HFFc6 (cell line): ENCODE data around the gene EPB42. TPM values are rescaled to one million over a fixed set of nuclear protein-coding genes. Genes with fewer than 3 reads are reported as not detected.
"Not testable (repeated sequence)": the region's sequence is repeated elsewhere in the genome, so short reads cannot be mapped to it uniquely, and the experiment has no call there.

ENCODE experiments used
- DNase-seq: peaks from one replicate; pipeline ENCODE4 v3.0.0-alpha.2; 2018
- H3K27ac Mint-ChIP-seq: 2 replicates; pipeline ENCODE4 v1.8.0; 2020; ENCODE audit warnings: mild to moderate bottlenecking, mixed read lengths
- H3K27me3 Mint-ChIP-seq: 2 replicates; pipeline ENCODE4 v1.8.0; 2021; ENCODE audit warnings: mild to moderate bottlenecking, moderate library complexity, mixed read lengths; ENCODE audit not compliant: insufficient read depth
- H3K36me3 Mint-ChIP-seq: 2 replicates; pipeline ENCODE4 v1.8.0; 2021; ENCODE audit warnings: low read depth, mixed read lengths
- H3K4me1 Mint-ChIP-seq: 2 replicates; pipeline ENCODE4 v1.8.0; 2020; ENCODE audit warnings: low read depth, mixed read lengths
- H3K4me3 Mint-ChIP-seq: 2 replicates; pipeline ENCODE4 v1.8.0; 2020; ENCODE audit warnings: mild to moderate bottlenecking, moderate library complexity, mixed read lengths
- H3K9me3 Mint-ChIP-seq: 2 replicates; pipeline ENCODE4 v1.8.0; 2020; ENCODE audit warnings: mild to moderate bottlenecking, mixed read lengths
- total RNA-seq, 6 experiments: library from RNA; stranded (reverse); fragmentation: NEBNext Ultra II Directional; extraction: Animal tissue kit (Norgen Biotek cat#: 25700); gene quantifications; 2 replicates in 1 of 6; 3 replicates in 5 of 6; pipeline ENCODE4 v1.2.3, GENCODE V29; 2021
- TF ChIP-seq, protein P1 (sequence below): fragments of 200-600 bp; sonication (generic); IDR thresholded peaks from 2 replicates; pipeline ENCODE4 v1.5.0; 2021; ENCODE audit warnings: antibody characterized with exemption, mild to moderate bottlenecking

Gene EPB42
- total RNA-seq, 6 experiments from 2014 or later, result not detected

DNA sequence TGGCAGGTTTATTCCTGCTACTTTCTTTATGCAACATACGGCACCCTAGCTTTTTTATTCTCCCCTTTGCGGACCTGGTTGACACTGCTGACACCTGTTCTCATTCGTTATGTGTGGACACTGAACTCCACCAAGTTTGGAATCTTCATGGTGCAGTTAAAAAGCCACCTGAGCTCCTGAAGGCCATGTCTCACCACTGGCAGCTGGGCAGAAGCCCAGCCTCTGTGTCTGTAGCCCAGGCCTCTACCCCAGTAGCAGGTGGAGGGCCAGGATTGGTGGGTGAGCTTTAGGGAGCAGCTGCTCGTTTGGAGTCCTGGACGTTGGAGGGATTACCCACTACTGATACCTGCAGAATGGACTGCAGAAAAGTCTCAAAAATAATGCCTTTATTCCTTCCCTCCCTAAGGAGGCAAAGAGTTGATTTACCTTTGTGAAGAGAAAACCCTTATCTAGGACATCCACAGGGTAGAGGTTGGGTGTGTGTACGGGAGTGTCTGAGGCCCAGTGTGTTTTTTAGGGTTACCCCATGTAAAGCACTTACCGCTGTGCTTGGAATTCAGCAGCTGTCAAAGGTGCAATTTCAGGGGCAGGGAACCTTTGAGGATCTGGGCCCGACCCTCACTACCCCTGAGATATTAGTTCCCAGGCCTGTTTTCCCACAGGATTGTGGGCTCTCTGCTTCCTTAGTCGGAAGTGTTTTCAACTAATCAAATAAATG lies 36.3 kb downstream of the EPB42 start:
- Mint-ChIP-seq H3K27me3 (no peaks in the 10 kb centered on the region), H3K27ac (peak overlapping the region; percentile 82), H3K4me3 (peak overlapping the region; percentile 96), H3K4me1 (peaks cover 27% of the 10 kb centered on the region), H3K9me3 (no peaks in the 10 kb centered on the region), H3K36me3 (no peaks in the 10 kb centered on the region)
- DNase-seq, result no peak
- TF ChIP-seq, protein P1, sequence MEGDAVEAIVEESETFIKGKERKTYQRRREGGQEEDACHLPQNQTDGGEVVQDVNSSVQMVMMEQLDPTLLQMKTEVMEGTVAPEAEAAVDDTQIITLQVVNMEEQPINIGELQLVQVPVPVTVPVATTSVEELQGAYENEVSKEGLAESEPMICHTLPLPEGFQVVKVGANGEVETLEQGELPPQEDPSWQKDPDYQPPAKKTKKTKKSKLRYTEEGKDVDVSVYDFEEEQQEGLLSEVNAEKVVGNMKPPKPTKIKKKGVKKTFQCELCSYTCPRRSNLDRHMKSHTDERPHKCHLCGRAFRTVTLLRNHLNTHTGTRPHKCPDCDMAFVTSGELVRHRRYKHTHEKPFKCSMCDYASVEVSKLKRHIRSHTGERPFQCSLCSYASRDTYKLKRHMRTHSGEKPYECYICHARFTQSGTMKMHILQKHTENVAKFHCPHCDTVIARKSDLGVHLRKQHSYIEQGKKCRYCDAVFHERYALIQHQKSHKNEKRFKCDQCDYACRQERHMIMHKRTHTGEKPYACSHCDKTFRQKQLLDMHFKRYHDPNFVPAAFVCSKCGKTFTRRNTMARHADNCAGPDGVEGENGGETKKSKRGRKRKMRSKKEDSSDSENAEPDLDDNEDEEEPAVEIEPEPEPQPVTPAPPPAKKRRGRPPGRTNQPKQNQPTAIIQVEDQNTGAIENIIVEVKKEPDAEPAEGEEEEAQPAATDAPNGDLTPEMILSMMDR, result no peak

DNA sequence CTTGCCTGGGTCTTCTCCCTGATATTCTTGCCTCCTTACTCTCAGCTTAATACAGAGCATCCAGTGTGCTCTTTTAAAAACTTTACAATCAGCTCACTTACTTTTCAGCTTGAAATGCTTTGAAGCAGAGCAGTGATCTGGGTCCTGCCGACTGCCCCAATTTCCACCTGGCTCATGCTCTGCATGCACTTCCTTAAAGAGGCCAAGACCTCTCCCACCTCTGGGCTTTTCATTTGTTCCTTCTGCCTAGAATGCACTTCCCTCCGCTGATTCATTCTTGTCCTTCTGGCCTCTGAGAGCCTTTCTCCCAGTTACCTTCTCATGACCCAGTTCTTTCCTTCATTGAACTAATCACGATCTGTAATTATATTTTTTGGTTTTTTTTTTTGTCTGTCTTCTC lies 37.5 kb downstream of the EPB42 start:
- TF ChIP-seq, protein P1, result no peak
- Mint-ChIP-seq H3K36me3 (no peaks in the 10 kb centered on the region; the same call in 1 of the 2 replicates), H3K4me1 (peaks cover 27% of the 10 kb centered on the region), H3K27me3 (no peaks in the 10 kb centered on the region), H3K9me3 (no peaks in the 10 kb centered on the region), H3K4me3 (no peak overlapping the region), H3K27ac (no peak overlapping the region)
- no peak for DNase-seq

DNA sequence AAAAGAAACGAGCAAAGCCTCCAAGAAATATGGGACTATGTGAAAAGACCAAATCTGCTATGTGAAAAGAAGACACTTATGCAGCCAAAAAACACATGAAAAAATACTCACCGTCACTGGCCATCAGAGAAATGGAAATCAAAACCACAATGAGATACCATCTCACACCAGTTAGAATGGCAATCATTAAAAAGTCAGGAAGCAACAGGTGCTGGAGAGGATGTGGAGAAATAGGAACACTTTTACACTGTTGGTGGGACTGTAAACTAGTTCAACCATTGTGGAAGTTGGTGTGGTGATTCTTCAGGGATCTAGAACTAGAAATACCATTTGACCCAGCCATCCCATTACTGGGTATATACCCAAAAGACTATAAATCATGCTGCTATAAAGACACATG lies 43.7 kb downstream of the EPB42 start:
- DNase-seq, H3K4me3 Mint-ChIP-seq, H3K9me3 Mint-ChIP-seq, H3K27me3 Mint-ChIP-seq, H3K27ac Mint-ChIP-seq: not testable (repeated sequence)
- Mint-ChIP-seq H3K4me1 (peaks cover 15% of the 10 kb centered on the region), H3K36me3 (peaks cover 19% of the 10 kb centered on the region)

DNA sequence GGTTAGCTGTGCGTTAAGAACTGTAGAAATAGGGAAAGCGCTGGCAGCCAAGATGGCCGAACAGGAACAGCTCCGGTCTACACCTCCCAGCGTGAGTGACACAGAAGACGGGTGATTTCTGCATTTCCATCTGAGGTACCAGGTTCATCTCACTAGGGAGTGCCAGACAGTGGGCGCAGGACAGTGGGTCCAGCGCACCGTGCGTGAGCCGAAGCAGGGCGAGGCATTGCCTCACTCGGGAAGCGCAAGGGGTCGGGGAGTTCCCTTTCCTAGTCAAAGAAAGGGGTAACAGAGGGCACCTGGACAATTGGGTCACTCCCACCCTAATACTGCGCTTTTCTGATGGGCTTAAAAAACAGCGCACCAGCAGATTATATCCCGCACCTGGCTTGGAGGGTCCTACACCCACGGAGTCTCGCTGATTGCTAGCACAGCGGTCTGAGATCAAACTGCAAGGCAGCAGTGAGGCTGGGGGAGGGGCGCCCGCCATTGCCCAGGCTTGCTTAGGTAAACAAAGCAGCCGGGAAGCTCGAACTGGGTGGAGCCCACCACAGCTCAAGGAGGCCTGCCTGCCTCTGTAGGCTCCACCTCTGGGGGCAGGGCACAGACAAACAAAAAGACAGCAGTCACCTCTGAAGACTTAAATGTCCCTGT lies 45.0 kb downstream of the EPB42 start:
- not testable (repeated sequence) for H3K9me3 Mint-ChIP-seq, H3K4me3 Mint-ChIP-seq, H3K27me3 Mint-ChIP-seq, H3K4me1 Mint-ChIP-seq, DNase-seq, H3K27ac Mint-ChIP-seq
- peaks cover 20% of the 10 kb centered on the region for H3K36me3 Mint-ChIP-seq

DNA sequence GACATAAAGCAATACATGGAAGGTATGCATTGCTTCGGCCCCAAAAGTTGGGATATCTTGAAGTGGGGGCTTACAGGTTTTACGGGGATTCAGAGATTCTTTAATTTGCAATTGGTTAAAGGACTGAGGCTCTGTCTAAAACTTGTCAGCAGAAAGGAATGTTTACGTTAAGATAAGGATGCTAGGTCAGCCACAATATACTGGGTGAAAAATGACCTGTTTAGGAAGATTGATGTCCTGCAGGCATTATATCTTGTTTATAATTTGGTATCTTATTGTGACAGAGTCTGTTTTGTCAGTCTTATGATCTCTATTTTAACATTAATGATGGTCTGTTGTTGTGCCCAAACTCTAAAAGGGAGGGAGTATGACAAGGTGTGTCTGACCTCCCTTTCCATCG lies 50.9 kb downstream of the EPB42 start:
- no peaks in the 10 kb centered on the region for H3K9me3 Mint-ChIP-seq
- TF ChIP-seq, protein P1, result no peak
- H3K27me3 Mint-ChIP-seq, result no peaks in the 10 kb centered on the region
- no peak for DNase-seq
- H3K4me1 Mint-ChIP-seq, result peaks cover 30% of the 10 kb centered on the region
- H3K4me3 Mint-ChIP-seq, result no peak overlapping the region
- peaks cover 20% of the 10 kb centered on the region for H3K36me3 Mint-ChIP-seq
- no peak overlapping the region for H3K27ac Mint-ChIP-seq

DNA sequence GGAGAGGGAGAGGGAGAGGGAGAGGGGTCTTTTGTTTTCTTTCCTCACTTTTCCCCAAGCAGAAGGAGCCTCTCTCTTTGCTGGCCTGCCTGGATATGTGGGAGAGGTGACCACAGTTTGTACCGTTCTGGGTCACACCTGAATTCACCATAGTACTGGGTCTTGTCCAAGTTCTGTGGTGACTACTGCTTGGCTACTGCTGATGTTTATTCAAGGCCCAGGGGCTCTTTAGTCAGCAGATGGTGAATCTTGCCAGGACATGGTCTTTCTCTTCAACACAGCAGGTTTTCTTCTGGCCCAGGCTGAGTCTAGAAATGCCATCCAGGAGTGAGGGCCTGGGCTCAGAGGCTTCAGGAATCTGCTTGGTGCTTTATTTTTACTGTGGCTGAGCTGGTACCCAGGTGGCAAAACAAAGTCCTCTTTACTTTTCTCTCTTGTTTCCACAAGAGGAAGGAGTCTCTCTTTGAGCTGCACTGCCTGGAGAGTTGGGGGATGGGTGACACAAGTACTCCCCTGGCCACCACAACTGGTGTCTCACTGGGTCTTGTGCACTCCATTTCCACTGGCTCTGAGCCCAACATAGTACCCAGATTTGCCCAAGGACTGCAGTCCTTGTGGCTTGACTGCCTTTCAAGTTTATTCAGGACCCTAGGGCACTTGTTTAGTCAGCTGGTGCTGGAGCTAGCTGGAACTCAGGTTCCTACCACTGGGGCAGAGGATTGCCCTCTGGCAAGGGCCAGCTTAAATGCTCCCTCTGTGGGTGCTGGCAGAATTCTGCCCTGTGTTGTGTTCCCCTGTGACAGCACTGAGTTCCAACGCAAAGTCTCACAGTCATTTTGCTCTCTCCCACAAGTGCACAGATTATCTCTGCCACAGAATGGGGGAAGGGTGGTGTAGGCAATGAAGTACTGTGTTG lies 52.4 kb downstream of the EPB42 start:
- Mint-ChIP-seq H3K4me3 (no peak overlapping the region), H3K27ac (peak overlapping the region; percentile 47), H3K36me3 (peaks cover 25% of the 10 kb centered on the region), H3K4me1 (peaks cover 30% of the 10 kb centered on the region), H3K27me3 (no peaks in the 10 kb centered on the region), H3K9me3 (no peaks in the 10 kb centered on the region)
- peak; percentile 46 for DNase-seq
- TF ChIP-seq, protein P1, result no peak

DNA sequence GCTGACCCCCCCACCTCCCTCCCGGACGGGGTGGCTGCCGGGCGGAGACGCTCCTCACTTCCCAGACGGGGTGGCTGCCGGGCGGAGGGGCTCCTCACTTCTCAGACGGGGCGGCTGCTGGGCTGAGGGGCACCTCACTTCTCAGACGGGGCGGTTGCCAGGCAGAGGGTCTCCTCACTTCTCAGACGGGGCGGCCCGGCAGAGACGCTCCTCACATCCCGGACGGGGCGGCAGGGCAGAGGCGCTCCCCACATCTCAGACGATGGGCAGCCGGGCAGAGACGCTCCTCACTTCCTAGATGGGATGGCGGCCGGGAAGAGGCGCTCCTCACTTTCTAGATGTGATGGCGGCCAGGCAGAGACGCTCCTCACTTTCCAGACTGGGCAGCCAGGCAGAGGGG lies 53.6 kb downstream of the EPB42 start:
- H3K27me3 Mint-ChIP-seq, H3K27ac Mint-ChIP-seq, H3K4me3 Mint-ChIP-seq, H3K9me3 Mint-ChIP-seq, DNase-seq: not testable (repeated sequence)
- H3K4me1 Mint-ChIP-seq, result peaks cover 30% of the 10 kb centered on the region
- peaks cover 21% of the 10 kb centered on the region for H3K36me3 Mint-ChIP-seq
